NCI-H2171 (cell line): Measurements from ENCODE around the gene METTL26.

ENCODE experiments used
- DNase-seq: peaks from one replicate; lab custom pipeline; 2025; lab: John Stamatoyannopoulos, UW

METTL26 gene

DNA sequence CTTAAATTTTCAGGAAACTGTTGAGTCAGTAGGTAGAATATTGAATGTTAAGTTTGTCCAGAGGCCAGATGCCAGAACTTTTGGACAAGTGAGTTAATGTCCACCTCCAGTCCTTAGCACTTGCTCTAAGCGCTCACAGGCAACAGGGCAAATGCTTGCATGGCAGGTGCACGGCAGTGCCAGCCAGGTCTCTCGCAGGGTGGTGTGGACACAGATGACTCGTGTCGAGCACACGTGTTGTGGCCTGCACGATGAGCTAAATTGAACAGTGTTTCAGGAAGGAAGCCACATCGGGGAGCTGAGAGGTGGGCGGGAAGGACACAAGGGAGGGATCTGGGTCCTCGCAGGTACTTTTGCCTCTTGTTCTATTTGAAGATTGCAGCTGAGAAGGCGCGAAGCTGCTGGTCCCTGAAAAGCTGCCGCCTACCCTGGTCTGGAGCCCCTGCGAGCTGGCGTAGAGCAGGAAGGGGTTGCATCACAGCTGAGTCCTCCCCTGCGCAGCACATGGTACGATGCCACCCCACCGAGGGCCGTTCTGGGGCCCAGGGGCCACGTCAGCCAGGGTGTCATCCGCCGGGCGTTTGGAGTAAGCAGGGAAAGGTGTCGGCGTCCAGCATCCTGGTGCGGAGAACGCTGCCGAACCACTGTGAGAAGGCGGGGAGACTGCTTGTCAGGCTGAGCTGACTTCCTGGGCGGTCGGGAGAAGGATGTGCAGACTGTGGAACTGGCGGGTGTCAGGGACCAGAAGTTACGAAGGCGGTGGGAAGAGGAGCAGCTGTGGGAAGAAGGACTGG, 40.0 kb downstream of the METTL26 start:
- DNase-seq: no peak

GRCh38 chr16:595094-595528, 41.0 kb downstream of the METTL26 start:
- DNase-seq: no peak

GRCh38 chr16:593807-594206, 42.3 kb downstream of the METTL26 start:
- DNase-seq: no peak

DNA sequence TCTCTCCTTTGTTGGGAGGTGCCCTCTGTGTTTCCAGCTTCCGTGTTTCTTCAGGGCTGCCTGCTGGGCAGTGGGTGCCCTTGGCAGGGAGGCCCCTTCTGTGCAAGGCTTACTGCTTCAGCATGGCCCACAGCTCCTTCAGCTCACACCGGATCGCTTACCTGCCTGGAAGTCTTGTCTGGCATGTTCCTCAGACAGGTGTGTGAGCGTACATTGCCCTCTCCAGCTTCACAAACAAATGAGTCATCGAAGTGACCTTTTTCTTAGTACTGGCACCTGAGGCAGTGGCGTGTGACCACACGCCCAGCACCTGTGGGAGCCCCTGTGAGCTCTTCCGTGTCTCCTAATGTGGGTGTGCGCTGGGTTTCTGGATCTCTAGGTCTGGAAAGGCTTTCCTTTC, 42.7 kb downstream of the METTL26 start:
- no peak for DNase-seq

DNA sequence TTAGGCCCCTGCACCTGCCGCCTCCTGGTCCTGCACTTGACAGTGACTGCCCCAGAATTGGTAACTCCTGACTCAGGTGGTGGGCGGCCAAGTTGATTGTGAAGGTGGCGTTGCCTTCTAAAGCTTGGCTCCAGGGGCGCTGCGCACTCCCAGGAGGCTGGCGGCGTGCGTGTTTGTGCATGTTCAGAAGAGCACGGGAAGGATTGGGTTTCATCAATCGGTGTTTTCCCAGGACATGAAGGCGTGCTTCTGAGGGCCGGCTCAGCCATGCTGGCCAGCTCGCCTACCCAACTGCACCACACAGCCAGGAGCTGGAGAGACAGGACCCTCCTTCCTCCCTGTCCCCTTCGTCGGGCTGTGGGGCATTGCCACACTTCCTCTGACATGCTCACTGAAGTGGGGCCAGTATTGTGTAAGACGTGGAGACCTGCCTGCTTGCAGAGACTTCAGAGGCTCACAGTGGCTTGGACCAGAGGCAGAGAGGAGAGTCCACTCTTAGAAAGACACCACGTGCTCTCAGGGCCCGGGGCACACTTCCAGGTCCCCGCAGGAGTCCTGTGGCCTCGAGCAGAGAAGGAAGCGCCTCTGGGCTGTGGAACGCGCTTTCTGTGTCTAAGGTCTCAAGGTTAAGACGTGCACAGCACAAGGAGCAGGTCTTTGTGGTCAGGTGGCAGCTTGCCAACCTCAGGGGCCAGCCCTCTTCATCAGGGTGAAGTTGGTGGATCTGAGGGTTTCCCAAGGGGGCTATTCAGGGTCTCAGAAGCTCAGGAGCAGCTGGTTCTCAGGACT, 43.4 kb downstream of the METTL26 start:
- peak; percentile 85 for DNase-seq

DNA sequence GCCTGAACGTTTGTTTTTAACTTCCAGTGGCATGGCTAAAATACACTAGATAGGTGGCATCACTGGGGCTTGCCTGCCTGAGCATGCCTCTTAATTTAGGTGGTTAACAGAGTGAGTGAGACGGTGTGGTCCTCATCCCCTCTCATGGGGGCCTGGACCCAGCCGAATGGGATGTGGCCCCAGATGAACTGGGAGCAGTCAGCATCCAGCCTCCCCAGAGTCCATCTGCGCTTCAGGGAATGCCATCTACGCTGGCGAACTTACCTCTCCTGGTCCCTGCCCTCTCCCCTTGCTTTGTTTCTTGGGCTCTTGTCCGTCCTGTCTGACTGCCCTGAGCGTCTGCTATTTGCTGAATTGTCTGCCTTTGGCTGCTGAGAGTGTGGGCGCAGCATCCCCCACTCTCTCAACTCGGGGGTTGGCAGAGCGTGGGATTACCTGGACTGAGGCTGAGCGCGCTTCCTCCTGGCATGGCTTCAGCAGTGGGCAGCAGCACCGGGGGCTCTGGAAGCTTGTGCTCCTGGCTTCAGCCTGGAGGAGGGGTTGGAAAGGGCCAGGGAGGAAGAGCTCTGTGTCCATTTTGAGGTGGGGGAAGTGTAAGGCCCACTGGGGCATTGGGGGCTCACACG, 44.1 kb downstream of the METTL26 start:
- DNase-seq: no peak

- DNase-seq: no peak
Measured at GRCh38 chr16:591231-591630, 44.9 kb downstream of the METTL26 start.

DNA sequence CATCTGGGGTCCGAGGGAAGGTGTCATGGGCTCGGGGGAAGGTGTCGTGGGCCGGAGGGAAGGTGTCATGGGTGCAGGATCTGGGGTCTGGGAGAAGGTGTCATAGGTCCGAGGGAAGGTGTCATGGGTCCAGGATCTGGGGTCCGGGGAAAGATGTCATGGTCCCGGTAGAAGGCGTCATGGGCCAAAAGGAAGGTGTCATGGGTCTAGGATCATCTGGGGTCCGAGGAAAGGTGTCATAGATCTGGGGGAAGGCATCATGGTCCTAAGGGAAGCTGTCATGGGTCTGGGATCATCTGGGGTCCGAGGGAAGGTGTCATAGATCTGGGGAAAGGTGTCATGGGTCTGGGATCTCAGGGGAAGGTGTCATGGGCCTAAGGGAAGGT, 45.3 kb downstream of the METTL26 start:
- no peak for DNase-seq

GRCh38 chr16:590188-590814, 45.8 kb downstream of the METTL26 start:
- no peak for DNase-seq

- peak; percentile 96 for DNase-seq
Measured at GRCh38 chr16:589658-590187, 46.4 kb downstream of the METTL26 start, which contains the start of gene RAB40C. TSS of gene RAB40C (plus strand) at chr16:590066. CDS start at chr16:590292, 226 bp downstream.

- DNase-seq: peak; percentile 91
Measured at GRCh38 chr16:588889-589657, 47.0 kb downstream of the METTL26 start.

- no peak for DNase-seq
Measured at GRCh38 chr16:588639-588888, 47.5 kb downstream of the METTL26 start.

DNA sequence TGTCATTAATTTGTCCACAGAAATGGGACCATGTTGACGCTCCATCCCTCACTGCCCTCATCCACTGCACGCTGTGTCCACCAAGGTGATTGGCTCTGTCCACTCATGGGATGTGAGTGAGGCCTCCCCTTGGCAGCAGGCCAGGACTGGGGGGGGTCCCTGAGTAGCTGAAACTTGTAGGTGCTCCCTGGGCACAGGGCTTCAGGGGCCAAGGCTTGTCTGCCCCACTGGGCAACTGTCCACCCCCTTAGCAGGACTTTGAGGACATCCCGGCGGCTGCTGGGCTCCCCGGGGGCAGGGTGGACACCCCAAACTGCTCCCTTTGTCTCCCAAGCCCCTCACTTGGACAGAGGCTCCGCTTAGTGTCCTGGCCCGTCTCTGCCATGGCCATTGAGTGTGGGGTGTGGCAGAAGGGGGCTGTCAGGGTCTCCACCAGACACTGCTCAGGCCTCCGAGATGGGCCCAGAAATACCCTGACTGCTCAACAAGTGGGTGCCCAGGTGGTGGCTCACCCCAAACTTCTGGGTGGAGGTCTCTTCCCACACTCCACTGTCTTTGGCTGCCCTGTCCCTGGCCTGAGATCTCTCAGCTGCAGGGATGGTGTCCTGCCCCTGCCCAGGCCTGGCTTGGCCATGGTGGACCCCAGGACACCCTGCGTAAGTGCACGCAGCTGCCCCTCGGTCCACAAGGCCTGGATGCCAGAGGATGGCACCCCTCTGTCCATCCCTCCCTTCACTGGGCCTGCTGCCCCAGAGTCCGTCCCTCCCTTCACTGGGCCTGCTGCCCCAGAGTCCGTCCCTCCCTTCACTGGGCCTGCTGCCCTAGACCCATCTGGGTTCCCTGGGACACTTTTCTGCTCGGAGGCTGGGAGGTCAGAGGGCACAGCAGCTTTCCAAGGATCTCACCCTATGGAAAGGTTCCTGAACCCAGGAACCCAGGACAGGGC, 49.2 kb downstream of the METTL26 start:
- no peak for DNase-seq

DNA sequence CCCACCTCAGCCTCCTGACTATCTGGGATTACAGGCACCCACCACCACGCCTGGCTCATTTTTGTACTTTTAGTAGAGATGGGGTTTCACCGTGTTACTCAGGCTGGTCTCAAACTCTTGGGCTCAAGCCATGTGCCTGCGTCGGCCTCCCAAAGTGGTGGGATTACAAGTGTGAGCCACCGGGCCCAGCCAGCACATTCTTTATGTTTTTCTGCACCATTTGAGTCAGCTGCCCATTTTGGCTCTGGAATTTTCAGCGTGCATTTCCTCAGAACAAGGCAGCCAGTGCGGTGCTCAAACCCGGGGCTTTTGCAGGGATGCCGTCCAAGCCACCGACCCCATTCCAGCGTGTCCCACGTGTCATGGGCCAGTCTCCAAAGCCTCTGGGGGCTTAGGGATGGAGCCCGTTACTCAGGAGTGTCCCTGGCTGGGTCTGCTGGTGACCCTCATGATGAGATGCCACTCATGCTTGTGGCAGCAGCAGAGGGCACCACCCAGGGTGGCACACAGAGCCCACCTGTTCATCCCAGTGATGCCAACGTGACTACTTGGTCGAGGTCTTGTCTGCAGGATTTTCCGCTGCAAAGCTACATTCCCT, 50.0 kb downstream of the METTL26 start:
- no peak for DNase-seq

DNA sequence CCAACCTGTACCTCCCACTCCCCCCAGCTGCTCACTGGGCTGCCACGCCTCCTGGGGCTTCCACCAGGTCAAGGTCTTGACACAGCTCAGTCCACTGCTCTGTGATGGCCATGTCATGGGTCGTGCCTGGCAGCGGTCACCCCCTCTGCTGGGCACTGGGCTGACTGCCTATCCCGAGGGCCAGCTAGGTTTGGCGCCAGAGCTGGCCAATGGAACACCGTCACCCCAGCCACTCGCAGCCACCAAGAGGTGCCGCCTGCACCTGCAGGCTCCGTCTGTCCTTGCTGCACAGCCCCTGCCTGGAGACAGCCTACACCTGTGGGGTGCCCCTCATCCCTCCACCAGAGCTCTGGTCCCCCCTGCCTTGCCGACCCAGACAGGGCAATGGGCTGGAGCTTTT, 50.8 kb downstream of the METTL26 start:
- DNase-seq: no peak
